GM06990 (cell line): Measurements from ENCODE around the gene JSRP1.

ENCODE experiments used
- DNase-seq: peaks from one replicate; pipeline ENCODE4 v3.0.0-alpha.2; 2011; ENCODE audit not compliant: insufficient read length; ENCODE audit errors: extremely low read depth
- H3K27me3 ChIP-seq: replicated peaks from 2 replicates; pipeline ENCODE4 v1.6.0; 2011; ENCODE audit warnings: low read length; ENCODE audit not compliant: control insufficient read depth, insufficient read depth
- H3K36me3 ChIP-seq: 2 replicates; pipeline ENCODE4 v1.5.1; 2011; ENCODE audit warnings: low read length; ENCODE audit not compliant: control insufficient read depth, insufficient read depth
- H3K4me3 ChIP-seq: replicated peaks from 2 replicates; pipeline ENCODE4 v1.5.1; 2011; ENCODE audit warnings: low read depth, mild to moderate bottlenecking, control low read depth, low read length
- CTCF ChIP-seq: IDR thresholded peaks from 2 replicates; pipeline ENCODE4 v1.5.1; 2011; ENCODE audit warnings: low read length, control low read depth, mild to moderate bottlenecking, inconsistent platforms; ENCODE audit not compliant: insufficient read depth, poor library complexity, severe bottlenecking

Gene JSRP1

GRCh38 chr19:2237051-2237868, 19.0 kb downstream of the JSRP1 start:
- peak overlapping the region; percentile 85 for H3K4me3 ChIP-seq
- DNase-seq = no peak
- no peak for TF ChIP-seq CTCF
- H3K36me3 ChIP-seq = peaks cover 20% of the 10 kb centered on the region
- H3K27me3 ChIP-seq = no peaks in the 10 kb centered on the region

- TF ChIP-seq CTCF = peak; percentile 97
- no peaks in the 10 kb centered on the region for H3K27me3 ChIP-seq
- peak within 1 kb of the TSS; percentile 85 for H3K4me3 ChIP-seq
- peaks cover 18% of the 10 kb centered on the region for H3K36me3 ChIP-seq
- DNase-seq = peak; percentile 99
Observed at GRCh38 chr19:2236314-2237050, 19.7 kb downstream of the JSRP1 start, which contains the start of the genes PLEKHJ1 and SF3A2. Gene PLEKHJ1 (minus strand): TSS chr19:2236329. CDS start chr19:2236248, 81 bp downstream. Gene SF3A2 (plus strand): TSS chr19:2236824. CDS start chr19:2243419, 6,595 bp downstream.

- H3K4me3 ChIP-seq = peak overlapping the region; percentile 85
- no peak for TF ChIP-seq CTCF
- no peak for DNase-seq
- H3K27me3 ChIP-seq = no peaks in the 10 kb centered on the region
- peaks cover 17% of the 10 kb centered on the region for H3K36me3 ChIP-seq
Observed at GRCh38 chr19:2236064-2236313, 20.2 kb downstream of the JSRP1 start.

- Histone ChIP-seq H3K27me3 (no peaks in the 10 kb centered on the region), H3K36me3 (peaks cover 17% of the 10 kb centered on the region), H3K4me3 (peak overlapping the region; percentile 85)
- no peak for DNase-seq
- TF ChIP-seq CTCF = no peak
Observed at GRCh38 chr19:2235381-2236063, 20.7 kb downstream of the JSRP1 start.

GRCh38 chr19:2234996-2235380, 21.2 kb downstream of the JSRP1 start:
- Histone ChIP-seq H3K27me3 (no peaks in the 10 kb centered on the region), H3K36me3 (peaks cover 19% of the 10 kb centered on the region), H3K4me3 (peak overlapping the region; percentile 85)
- no peak for DNase-seq
- no peak for TF ChIP-seq CTCF
